Lower leg skin (tissue), 3 donors: ENCODE results near the gene UNC5A.

Experiments used
- POLR2A ChIP-seq, 2 donors: fragments of 450-650 bp; IDR thresholded peaks; one replicate each; pipeline ENCODE4 v1.6.1; 2016 to 2017; ENCODE audit warnings: antibody characterized with exemption in 2 of 2, mild to moderate bottlenecking in 1 of 2, moderate library complexity in 1 of 2
- TF ChIP-seq, protein P1 (sequence below), 3 donors: fragments of 450-650 bp; IDR thresholded peaks; one replicate each; pipeline ENCODE4 v1.5.1; 2016; ENCODE audit warnings: antibody characterized with exemption in 3 of 3, mild to moderate bottlenecking in 3 of 3, moderate library complexity in 2 of 3

DNA sequence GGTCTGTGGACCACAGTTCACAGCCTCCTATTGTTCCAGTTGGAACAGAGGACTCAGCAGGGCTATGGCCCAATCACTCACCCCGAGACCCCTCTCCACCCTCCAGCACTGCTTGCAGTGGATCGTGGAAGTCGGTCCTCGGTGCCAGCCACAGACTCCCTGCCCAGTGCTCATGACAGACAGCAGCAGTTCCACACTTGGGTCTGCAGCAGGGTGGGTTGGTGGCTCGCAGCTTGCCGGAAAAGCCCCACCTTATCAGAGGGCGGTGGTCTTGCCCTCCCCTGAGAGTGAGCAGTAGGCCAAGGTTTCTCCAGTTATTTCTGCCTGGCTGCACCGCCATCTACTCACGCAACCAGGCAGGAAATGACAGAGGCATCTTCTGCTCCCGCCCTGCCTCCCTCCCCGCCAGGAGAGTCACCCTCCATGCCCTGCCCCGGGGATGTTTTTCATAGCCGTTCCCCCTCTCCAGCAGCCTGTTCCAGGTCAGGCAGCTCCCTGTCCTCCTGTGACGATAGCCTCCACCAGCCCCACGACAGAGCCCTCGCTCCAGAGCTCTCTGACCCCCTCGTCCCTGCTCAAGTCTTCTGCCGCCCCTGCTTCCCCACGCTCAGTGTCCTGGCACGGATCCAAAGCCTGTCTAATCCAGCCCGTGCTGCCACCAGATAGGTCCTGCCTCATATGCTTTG lies 34.5 kb downstream of the UNC5A start:
- TF ChIP-seq, protein P1, sequence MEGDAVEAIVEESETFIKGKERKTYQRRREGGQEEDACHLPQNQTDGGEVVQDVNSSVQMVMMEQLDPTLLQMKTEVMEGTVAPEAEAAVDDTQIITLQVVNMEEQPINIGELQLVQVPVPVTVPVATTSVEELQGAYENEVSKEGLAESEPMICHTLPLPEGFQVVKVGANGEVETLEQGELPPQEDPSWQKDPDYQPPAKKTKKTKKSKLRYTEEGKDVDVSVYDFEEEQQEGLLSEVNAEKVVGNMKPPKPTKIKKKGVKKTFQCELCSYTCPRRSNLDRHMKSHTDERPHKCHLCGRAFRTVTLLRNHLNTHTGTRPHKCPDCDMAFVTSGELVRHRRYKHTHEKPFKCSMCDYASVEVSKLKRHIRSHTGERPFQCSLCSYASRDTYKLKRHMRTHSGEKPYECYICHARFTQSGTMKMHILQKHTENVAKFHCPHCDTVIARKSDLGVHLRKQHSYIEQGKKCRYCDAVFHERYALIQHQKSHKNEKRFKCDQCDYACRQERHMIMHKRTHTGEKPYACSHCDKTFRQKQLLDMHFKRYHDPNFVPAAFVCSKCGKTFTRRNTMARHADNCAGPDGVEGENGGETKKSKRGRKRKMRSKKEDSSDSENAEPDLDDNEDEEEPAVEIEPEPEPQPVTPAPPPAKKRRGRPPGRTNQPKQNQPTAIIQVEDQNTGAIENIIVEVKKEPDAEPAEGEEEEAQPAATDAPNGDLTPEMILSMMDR (IDR thresholded peaks at IDR 0.05), result no peak
- no peak for TF ChIP-seq POLR2A (IDR thresholded peaks at IDR 0.05)
